Esophagus squamous epithelium (tissue), 4 donors: Measurements from ENCODE around the gene ZHX3.

Source experiments
- CTCF ChIP-seq, 6 experiments: fragments of 450-650 bp in 4 of 6; fragments of 200-600 bp in 2 of 6; sonication (generic) in 2 of 6; IDR thresholded peaks; one replicate each; pipeline ENCODE4 v1.5.1; 2016 to 2019; ENCODE audit warnings: antibody characterized with exemption in 6 of 6, mild to moderate bottlenecking in 4 of 6, moderate library complexity in 4 of 6
- POLR2A ChIP-seq, 4 donors: fragments of 450-650 bp; IDR thresholded peaks; one replicate each; pipeline ENCODE4 v1.6.1; 2017; ENCODE audit warnings: antibody characterized with exemption in 4 of 4, mild to moderate bottlenecking in 4 of 4, moderate library complexity in 3 of 4

GRCh38 chr20:41342474-41343464, 25.2 kb upstream of the ZHX3 start:
- no peak for TF ChIP-seq CTCF (IDR thresholded peaks at IDR 0.05)
- TF ChIP-seq POLR2A (IDR thresholded peaks at IDR 0.05): no peak
